GM12872 (cell line): Measurements from ENCODE around the gene KIF6.

Experiments
- CTCF ChIP-seq: IDR thresholded peaks from 3 replicates; pipeline ENCODE4 v1.5.1; 2011; ENCODE audit warnings: low read depth, mild to moderate bottlenecking, low read length, moderate library complexity; ENCODE audit not compliant: insufficient read depth

The KIF6 gene

GRCh38 chr6:39339868-39340550 lies 385.2 kb downstream of the KIF6 start:
- no peak for TF ChIP-seq CTCF

- TF ChIP-seq CTCF, result no peak
Measured at GRCh38 chr6:39339096-39339867, 385.9 kb downstream of the KIF6 start.

GRCh38 chr6:39338397-39338796 lies 386.8 kb downstream of the KIF6 start:
- no peak for TF ChIP-seq CTCF

GRCh38 chr6:39335780-39336545 lies 389.2 kb downstream of the KIF6 start:
- TF ChIP-seq CTCF, result no peak

DNA sequence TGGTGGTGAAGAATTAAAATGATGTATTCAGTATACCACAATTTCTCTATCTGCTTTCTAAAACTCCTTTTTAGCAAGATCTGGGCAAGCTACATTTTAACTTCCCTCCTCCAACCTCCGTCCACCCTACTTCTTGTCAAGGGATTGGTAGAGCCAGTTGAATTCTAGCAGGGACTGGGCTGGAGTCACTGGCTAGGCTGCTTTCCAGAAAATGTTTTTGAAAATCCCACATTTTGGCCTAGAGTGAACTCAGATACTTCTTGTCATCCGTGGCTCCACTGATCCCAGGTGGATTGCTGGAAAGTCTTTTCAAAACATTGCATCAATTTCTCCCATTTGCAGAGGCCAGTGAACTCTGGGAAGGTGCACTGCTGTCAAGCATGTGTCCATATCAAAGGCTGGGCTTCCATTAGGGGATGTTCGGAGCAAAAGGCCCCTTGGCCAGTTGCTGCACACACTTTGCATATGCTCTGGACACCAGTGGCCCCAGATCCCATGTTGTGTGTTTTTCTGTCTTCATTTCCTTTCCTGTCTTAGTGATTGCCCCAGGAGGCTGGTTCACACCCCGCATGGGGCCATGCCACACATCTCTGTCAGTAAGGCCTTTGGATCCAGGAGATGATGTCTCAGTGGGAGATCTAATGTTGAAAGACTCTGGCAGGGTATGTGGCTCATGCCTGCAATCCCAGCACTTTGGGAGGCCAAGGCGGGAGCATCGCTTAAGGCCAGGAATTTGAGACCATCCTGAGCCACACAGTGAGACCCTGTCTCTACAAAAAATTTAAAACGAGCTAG lies 391.4 kb downstream of the KIF6 start:
- TF ChIP-seq CTCF, result no peak

DNA sequence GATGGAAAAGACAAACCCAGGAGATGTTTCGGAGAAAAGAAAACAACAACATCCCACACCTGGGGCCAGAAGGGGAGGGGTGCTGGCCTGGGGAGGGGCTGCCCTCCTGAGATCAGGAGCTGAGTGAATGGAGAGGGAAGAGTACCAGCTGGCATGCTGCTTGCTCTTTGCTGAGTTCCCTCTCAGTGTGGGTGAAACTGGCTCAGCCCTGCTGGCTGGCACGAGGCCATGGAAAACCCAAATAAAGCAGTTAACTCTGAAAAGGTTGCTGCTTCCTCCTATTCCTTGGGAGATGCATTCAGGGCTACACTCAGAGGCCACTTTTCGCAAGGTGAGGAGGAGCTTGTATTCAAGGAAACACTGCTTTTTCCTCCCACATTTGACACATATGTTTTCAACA lies 394.7 kb downstream of the KIF6 start:
- no peak for TF ChIP-seq CTCF
